Suprapubic skin (tissue), 4 donors: ENCODE results near the gene GCLM.

Source experiments
- CTCF ChIP-seq, 2 donors: fragments of 200-600 bp in 1 of 2; fragments of 450-650 bp in 1 of 2; sonication (generic) in 1 of 2; IDR thresholded peaks; one replicate each; pipeline ENCODE4 v1.5.1; 2016 to 2019; ENCODE audit warnings: antibody characterized with exemption in 2 of 2, mild to moderate bottlenecking in 1 of 2, moderate library complexity in 1 of 2
- EP300 ChIP-seq: sonication (generic); formaldehyde crosslinking; IDR thresholded peaks from one replicate; pipeline ENCODE4 v1.6.1; 2017; ENCODE audit warnings: antibody characterized with exemption
- POLR2A ChIP-seq, 2 donors: fragments of 450-650 bp; IDR thresholded peaks; one replicate each; pipeline ENCODE4 v1.6.1; 2017; ENCODE audit warnings: antibody characterized with exemption in 2 of 2, mild to moderate bottlenecking in 2 of 2, moderate library complexity in 2 of 2
- POLR2AphosphoS5 ChIP-seq, 3 donors: sonication (generic); formaldehyde crosslinking; IDR thresholded peaks; one replicate each; pipeline ENCODE4 v1.6.1; 2017; ENCODE audit warnings: antibody characterized with exemption in 3 of 3

- TF ChIP-seq CTCF (IDR thresholded peaks at IDR 0.05), result no peak
- no peak for TF ChIP-seq POLR2AphosphoS5 (IDR thresholded peaks at IDR 0.05)
- TF ChIP-seq EP300, result no peak
- no peak for TF ChIP-seq POLR2A (IDR thresholded peaks at IDR 0.05)
These were observed 45.1 kb downstream of the GCLM start for GRCh38 chr1:93864175-93864574.
